Measurements from ENCODE around the gene CAPNS1.

DNA sequence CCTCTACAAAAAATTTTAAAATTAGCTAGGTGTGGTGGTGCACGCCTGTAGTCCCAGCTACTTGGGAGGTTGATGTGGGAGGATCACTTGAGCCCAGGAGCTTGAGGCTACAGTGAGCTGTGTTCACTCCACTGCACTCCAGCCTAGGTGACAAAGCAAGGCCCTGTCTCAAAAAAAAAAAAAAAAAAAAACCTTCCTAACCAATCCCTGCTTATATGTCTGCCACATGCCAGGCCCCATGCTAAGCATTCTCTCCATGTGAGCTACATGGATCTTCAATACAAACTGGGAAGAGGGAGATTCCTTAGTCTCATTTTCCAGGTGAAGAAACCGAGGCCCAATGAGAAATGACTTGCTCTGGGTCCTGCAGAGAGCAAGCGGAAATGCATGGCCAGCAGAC lies 31.2 kb upstream of the CAPNS1 start:
- TF ChIP-seq CTCF (IDR thresholded peaks at IDR 0.05; ENCODE audit: insufficient read depth, low read length, poor library complexity, severe bottlenecking): no peak
- no peak for TF ChIP-seq EZH2phosphoT487 (conservative IDR thresholded peaks at IDR 0.05; ENCODE audit: low read length)
